Measurements from ENCODE around the gene GBF1. TPM values are rescaled to one million over a fixed set of nuclear protein-coding genes. Genes with fewer than 3 reads are reported as not detected.

The GBF1 gene
- total RNA-seq, 1 experiment from 2014 or later = 23.7 TPM

GRCh38 chr10:102399217-102400021, 154.1 kb downstream of the GBF1 start:
- Histone ChIP-seq H2AK5ac (ENCODE audit: insufficient read length, low read length) (no peak overlapping the region), H4K91ac (ENCODE audit: insufficient read length, low read depth, low read length) (no peak overlapping the region), H2AFZ (ENCODE audit: low read length) (no peak overlapping the region), H4K5ac (ENCODE audit: insufficient read length, low read depth, low read length) (no peak overlapping the region), H2BK15ac (ENCODE audit: low read depth, low read length) (no peak overlapping the region; the same call in 1 of the 2 replicates), H3K4me1 (ENCODE audit: insufficient read depth, low read length) (no peaks in the 10 kb centered on the region), H3K27ac (ENCODE audit: insufficient read length, low read depth, low read length) (no peak overlapping the region), H3K27me3 (ENCODE audit: insufficient read depth, low read length) (peaks cover 3% of the 10 kb centered on the region; the same call in 1 of the 2 replicates), H2BK120ac (ENCODE audit: low read depth, low read length, poor library complexity, severe bottlenecking) (no peak overlapping the region), H3K23me2 (ENCODE audit: insufficient read length, low read depth, low read length, poor library complexity, severe bottlenecking) (peaks cover 14% of the 10 kb centered on the region), H3K18ac (ENCODE audit: insufficient read length, low read depth, low read length) (peak overlapping the region; percentile 53), H2BK12ac (ENCODE audit: insufficient read length, low read depth, low read length) (no peak overlapping the region), H3K23ac (ENCODE audit: insufficient read length, low read depth, low read length) (no peak overlapping the region), H2BK20ac (ENCODE audit: low read depth, low read length, poor library complexity, severe bottlenecking) (no peak overlapping the region), H4K8ac (replicated peaks; ENCODE audit: insufficient read length, low read depth, low read length) (no peak overlapping the region), H3T11ph (ENCODE audit: low read length) (no peak overlapping the region), H3K4ac (ENCODE audit: low read depth, low read length) (no peak overlapping the region), H3K79me1 (ENCODE audit: insufficient read depth, low read depth, low read length, poor library complexity, severe bottlenecking) (no peaks in the 10 kb centered on the region), H3K9me3 (ENCODE audit: control insufficient read depth, low read depth, low read length) (no peaks in the 10 kb centered on the region), H3K56ac (ENCODE audit: insufficient read length, low read depth, low read length) (no peak overlapping the region), H3K14ac (ENCODE audit: insufficient read depth, low read length) (no peak overlapping the region), H3K4me2 (ENCODE audit: insufficient read depth, insufficient read length, low read length) (peak overlapping the region; percentile 20), H4K20me1 (ENCODE audit: control insufficient read depth, insufficient read depth, insufficient read length) (peaks cover 4% of the 10 kb centered on the region), H3K79me2 (ENCODE audit: insufficient read depth, low read length) (no peaks in the 10 kb centered on the region), H3K9ac (ENCODE audit: extremely low read depth, insufficient read length, low read length) (no peak overlapping the region), H2BK5ac (ENCODE audit: insufficient read length, low read length) (no peak overlapping the region)
- peaks cover 42% of the 10 kb centered on the region for H3K27me3 Mint-ChIP-seq (ENCODE audit: low read depth)
- H3K4me3 Mint-ChIP-seq = peak overlapping the region; percentile 47 to 75
- peaks cover 1 to 31% (median 21%) of the 10 kb centered on the region in 3 experiments; a peak in 5 of 7 replicates for H3K36me3 Mint-ChIP-seq (ENCODE audit: insufficient read depth in 1 of 3, low read depth in 3 of 3)
- no peaks in the 10 kb centered on the region for H3K9me3 Mint-ChIP-seq
- peaks cover 15 to 28% of the 10 kb centered on the region in 2 experiments for H3K4me1 Mint-ChIP-seq
- peak; percentile 91 for DNase-seq
- no CpG with 5 or more reads among the region's 72 CpGs for WGBS (ENCODE audit: extremely low coverage, insufficient read length, low lambda C conversion rate)
- TF ChIP-seq CTCF (conservative IDR thresholded peaks at IDR 0.05) = peak; percentile 98
- H3K27ac Mint-ChIP-seq = peak overlapping the region in 1 of 3 experiments; percentile 44; a peak in 1 of 7 replicates
